Embryonic facial prominence (tissue), 1 donor: ENCODE measurements around the gene RANBP1.
"Not testable (repeated sequence)": the region's sequence is repeated elsewhere in the genome, so short reads cannot be mapped to it uniquely, and the experiment has no call there.

Experiments
- DNase-seq: peaks from one replicate; pipeline ENCODE4 v3.0.0-alpha.2; 2016; ENCODE audit errors: extremely low spot score

Gene RANBP1

GRCh38 chr22:20151276-20151588, 35.3 kb downstream of the RANBP1 start:
- DNase-seq, result no peak

GRCh38 chr22:20152464-20152890, 36.6 kb downstream of the RANBP1 start:
- no peak for DNase-seq

DNA sequence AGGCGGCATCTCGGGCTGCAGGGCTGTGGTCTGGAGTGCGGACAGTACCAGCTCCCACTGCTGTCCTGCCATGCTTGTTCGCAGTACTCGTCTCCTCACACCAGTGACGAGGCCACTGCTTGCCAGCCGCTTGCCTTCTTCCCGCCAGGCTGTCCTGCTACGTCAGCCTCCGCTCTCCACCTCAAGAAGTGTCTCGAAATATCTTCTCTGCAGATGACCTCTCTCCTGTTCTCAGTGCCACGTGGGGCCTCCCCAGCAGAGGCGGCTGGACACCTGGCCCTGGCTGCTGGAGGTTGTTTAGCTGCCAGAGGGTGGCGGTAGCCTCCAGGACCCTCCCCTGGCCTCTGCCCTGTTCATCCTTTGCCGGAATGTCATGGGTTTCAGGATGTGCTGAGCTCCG, 38.0 kb downstream of the RANBP1 start:
- DNase-seq, result no peak

DNA sequence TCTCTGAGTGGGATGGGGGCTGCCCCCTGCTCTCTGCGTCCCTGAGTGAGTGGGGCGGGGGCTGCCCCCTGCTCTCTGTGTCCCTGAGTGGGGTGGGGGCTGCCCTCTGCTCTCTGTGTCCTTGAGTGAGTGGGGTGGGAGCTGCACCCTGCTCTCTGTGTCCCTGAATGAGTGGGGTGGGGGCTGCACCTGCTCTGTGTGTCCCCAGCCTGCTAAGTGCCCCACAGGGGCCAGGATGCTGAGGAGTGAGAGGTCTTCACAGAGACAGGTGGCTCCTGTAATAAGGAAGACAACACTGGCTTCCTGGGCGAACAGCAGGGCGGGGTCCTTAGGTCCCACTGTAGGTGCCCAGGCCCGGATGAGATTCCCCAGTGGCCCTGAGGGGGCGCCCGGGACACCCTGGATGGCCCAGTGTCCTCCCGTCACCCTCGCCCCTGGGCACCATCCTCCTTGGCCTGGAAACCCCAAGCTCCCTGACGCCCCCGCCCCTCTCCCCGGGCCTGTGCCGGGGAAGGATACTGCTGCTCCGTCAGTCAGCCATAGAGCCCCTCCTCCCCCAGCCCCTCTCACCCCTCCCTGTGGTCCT, 38.8 kb downstream of the RANBP1 start:
- DNase-seq, result no peak

- DNase-seq, result no peak
Measured at GRCh38 chr22:20155330-20156041, 39.6 kb downstream of the RANBP1 start.

- no peak for DNase-seq
Measured at GRCh38 chr22:20156042-20156389, 40.1 kb downstream of the RANBP1 start.

- DNase-seq, result peak; percentile 46
Measured at GRCh38 chr22:20156611-20157429, 40.9 kb downstream of the RANBP1 start.

DNA sequence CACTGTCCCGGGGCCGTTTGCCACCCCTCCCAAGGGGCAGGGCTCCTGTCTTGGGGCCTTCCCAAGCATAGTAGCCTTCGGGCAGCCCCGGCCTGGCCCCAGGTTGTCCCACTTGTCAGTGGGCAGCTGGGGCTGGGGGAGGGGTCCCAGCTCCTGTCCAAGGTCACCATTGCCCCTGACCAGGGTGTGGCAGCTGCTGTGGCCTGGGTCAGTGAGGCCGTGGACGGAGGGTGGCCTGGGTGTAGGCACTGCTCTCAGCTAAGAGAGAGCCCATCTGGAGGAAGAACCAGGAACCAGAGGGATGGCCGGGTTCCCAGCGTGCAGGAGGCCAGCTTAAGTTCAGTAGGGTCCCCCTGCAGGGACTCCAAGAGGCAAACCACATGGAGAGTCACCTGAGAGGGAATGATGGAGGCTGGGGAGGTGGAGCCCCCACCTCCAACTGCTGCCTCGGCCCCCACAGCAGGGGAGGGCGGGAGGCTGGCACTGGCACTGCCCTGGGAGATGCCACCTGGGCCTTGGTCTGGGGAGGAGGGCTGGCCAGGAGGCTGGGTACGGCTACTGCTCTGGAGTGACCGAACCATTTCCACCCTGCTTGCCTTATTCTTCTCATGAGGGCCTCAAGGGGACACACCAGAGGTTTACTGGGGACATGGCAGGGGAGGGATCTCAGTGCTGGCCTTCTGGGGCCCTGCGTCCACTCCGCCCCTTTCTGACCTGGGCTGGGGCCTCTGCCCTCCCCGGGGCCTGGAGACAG, 41.7 kb downstream of the RANBP1 start:
- DNase-seq, result no peak

DNA sequence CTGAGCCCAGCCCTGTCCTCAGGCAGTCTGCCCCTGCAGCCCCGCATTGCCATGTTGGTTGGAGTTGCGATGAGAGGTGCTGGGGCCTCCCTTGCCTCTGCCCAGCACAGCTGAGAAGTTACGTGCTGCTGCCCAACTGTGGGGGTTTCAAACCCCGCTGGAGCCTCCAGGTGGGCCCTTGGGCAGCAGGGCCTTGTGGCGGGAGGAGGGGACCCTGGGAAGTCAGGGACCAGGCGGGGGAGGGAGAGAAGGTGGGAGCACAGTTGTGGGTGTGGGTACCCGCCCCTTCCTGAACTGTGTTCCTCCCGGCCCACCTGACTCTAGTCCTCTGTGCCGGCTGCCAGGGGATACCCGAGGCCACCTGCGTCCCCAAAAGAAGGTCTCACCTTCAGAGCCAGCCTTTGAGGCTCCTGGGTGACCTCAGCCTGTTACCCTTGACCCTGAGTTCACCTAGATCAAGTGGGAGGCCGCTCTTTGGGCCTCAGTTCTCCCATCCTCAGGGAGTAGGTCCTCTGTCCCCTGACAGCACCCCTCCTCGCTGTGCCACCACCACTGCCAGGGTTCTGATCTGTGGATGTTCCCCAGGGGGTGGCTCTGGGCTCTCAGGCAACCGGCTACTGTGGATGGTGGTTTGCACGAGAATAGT, 42.6 kb downstream of the RANBP1 start:
- DNase-seq, result no peak

DNA sequence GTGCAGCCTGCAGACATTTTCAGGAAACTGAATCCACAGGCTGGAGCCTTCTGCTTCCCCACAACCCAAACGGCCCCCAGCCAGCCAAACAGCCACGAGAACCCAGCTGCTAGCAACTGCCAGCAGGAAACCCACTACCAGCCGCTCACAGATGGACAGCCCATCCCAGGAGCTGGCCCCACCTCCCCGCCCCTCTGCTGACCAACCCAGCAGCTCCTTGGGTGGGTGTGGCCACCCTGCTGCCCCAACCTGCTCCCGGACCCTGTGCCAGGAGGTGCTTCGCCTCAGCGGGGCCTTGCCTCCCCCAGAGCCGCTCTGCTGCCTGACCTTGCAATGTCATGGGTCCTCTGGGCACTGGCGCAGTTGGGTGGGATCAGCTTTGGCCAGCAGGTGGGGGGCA, 43.2 kb downstream of the RANBP1 start:
- no peak for DNase-seq

GRCh38 chr22:20159531-20159930, 43.6 kb downstream of the RANBP1 start:
- not testable (repeated sequence) for DNase-seq

- DNase-seq, result no peak
Measured at GRCh38 chr22:20160041-20160440, 44.1 kb downstream of the RANBP1 start.

GRCh38 chr22:20164863-20165262, 49.0 kb downstream of the RANBP1 start:
- DNase-seq, result no peak

GRCh38 chr22:20165421-20165820, 49.5 kb downstream of the RANBP1 start:
- no peak for DNase-seq

GRCh38 chr22:20165913-20166312, 50.0 kb downstream of the RANBP1 start:
- no peak for DNase-seq

DNA sequence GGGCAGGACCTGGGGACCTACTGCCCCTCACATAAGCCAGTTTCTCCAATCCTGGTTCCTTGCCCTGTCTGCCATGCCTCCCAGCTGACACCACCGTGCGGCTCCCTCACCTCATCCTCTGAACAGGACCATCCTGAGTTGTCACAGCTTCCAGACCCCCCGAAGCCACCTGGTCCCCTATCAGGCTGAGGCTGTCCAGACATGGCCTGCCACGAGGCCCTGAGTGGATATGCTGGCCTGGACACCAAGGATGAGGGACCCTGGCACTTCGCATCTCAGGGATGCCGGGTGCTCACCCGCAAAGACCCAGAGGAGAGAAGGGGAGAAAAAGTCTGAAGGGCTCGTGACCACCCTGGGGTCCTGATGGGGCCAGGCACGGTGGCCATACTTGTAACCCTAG, 50.8 kb downstream of the RANBP1 start:
- DNase-seq, result no peak

- no peak for DNase-seq
Measured at GRCh38 chr22:20167643-20168322, 51.9 kb downstream of the RANBP1 start.

DNA sequence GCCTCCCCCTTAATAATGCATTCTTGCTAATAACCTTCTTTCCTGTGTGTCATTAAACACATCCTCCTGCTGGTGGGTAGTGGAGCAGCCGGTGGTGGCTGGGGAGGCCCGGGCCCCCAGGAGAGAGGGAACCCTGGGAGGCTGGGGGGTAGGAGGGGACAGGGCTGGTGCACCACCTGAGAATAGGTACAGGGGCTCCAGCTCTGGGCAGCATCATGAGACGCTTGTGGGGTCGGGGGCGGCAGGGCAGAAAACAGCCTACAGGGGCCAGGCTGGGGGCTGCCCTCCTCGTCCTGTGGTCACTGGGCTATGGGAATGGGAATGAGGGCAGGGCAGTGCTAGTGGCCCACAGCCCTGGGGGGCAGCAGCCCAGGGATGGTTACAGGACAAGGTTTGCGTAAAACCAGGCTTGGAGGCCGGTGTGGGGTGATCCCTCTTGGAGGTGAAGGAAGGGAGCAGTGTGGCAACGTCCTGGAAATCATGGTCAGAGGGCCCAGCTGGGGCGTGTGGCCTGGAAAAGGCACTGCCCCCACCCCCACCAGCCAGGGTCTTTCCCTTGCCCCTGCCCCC, 53.4 kb downstream of the RANBP1 start:
- DNase-seq, result no peak

GRCh38 chr22:20170170-20170569, 54.3 kb downstream of the RANBP1 start:
- DNase-seq, result no peak

DNA sequence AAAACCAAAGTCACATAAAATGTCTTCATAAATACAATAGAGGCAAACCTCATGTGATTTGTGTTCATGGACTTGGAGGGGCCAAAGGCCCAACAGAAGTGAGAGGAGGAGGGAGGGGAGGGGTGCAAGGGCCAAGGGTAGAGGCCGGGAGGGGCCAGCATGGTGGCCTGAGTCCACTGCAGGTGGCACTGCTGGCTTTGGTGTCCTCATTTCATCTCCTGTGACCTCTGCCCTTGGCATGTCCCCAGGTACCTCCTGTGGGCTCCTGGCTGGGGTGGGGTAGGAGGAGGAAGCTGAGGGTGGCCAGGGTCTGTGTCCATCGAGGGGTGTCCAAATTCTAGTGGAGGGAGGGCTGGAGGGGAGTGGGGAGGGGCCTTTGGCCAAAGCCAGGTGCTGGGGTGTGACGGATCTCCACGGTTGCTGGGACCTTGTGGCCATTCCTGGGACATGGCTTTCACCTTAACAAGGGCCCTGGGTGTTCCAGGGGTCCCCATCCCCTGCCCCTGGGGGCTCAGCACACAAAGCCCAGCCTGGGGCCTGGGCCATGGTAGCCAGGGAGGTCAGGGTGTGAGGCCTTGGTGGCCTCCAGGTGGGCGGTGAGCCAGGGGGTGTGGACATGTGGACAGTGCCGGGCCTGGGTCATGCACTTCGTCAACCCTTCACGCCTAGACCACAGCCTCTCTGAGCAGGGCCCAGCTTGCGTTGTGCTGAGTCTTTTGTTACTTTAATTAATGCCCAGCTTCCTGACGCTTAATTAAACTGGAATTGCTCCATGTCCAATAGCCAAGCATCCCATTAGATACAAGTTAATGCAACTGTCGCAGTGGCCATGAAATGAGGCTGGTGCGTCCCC, 55.6 kb downstream of the RANBP1 start:
- no peak for DNase-seq
